OCI-LY3 (cell line): ENCODE measurements around the gene RAF1.

Experiments used
- H2AFZ ChIP-seq: fragments of 200-600, 300-600 bp; shearing (Covaris generic); 2 replicates; pipeline ENCODE4 v1.6.0; 2014; ENCODE audit warnings: antibody characterized with exemption, low read depth, low read length
- H3K27ac ChIP-seq: fragments of 200-600, 300-600 bp; sonication (generic); 2 replicates; pipeline ENCODE4 v1.5.1; 2014; ENCODE audit warnings: mild to moderate bottlenecking, low read length, moderate library complexity, mixed read lengths
- H3K27me3 ChIP-seq: fragments of 200-600, 300-600 bp; sonication (generic); 2 replicates; pipeline ENCODE4 v1.6.1; 2014; ENCODE audit warnings: low read depth, low read length, mixed read lengths
- H3K36me3 ChIP-seq: fragments of 200-600, 300-600 bp; sonication (generic); replicated peaks from 2 replicates; pipeline ENCODE3; 2014; ENCODE audit warnings: low read depth, low read length, mixed read lengths
- H3K4me1 ChIP-seq: fragments of 300-600, 200-600 bp; sonication (generic); 2 replicates; pipeline ENCODE4 v1.6.1; 2014; ENCODE audit warnings: low read length, mixed read lengths
- H3K4me2 ChIP-seq: fragments of 200-600, 300-600 bp; sonication (generic); 2 replicates; pipeline ENCODE4 v1.6.1; 2014; ENCODE audit warnings: low read length, mixed read lengths
- H3K4me3 ChIP-seq: fragments of 300-600, 200-600 bp; sonication (generic); 2 replicates; pipeline ENCODE4 v1.5.1; 2014; ENCODE audit warnings: antibody characterized with exemption, mild to moderate bottlenecking, low read length, moderate library complexity
- H3K79me2 ChIP-seq: fragments of 300-600, 200-600 bp; shearing (Covaris generic); 2 replicates; pipeline ENCODE4 v1.6.1; 2014; ENCODE audit warnings: mild to moderate bottlenecking, low read length, mixed read lengths
- H3K9ac ChIP-seq: fragments of 300-600, 200-600 bp; shearing (Covaris generic); 2 replicates; pipeline ENCODE4 v1.6.0; 2014; ENCODE audit warnings: mild to moderate bottlenecking, low read length, moderate library complexity
- H3K9me3 ChIP-seq: fragments of 200-600, 300-600 bp; shearing (Covaris generic); 2 replicates; pipeline ENCODE4 v1.6.1; 2014; ENCODE audit warnings: low read length, mixed read lengths; ENCODE audit not compliant: insufficient read depth
- H4K20me1 ChIP-seq: fragments of 200-600, 300-600 bp; sonication (generic); 2 replicates; pipeline ENCODE4 v1.6.1; 2016; ENCODE audit warnings: low read length, mixed read lengths; ENCODE audit not compliant: insufficient read depth
- EZH2phosphoT487 ChIP-seq: fragments of 200-600 bp; shearing (Covaris generic); IDR thresholded peaks from 2 replicates; pipeline ENCODE4 v1.6.1; 2018; ENCODE audit warnings: antibody characterized with exemption, mixed run types, low read depth
- TF ChIP-seq, protein P1 (sequence below): fragments of 200-600, 300-600 bp; sonication (generic); IDR thresholded peaks from 2 replicates; pipeline ENCODE4 v1.5.1; 2014; ENCODE audit warnings: antibody characterized with exemption, low read length, low read depth

The RAF1 gene

DNA sequence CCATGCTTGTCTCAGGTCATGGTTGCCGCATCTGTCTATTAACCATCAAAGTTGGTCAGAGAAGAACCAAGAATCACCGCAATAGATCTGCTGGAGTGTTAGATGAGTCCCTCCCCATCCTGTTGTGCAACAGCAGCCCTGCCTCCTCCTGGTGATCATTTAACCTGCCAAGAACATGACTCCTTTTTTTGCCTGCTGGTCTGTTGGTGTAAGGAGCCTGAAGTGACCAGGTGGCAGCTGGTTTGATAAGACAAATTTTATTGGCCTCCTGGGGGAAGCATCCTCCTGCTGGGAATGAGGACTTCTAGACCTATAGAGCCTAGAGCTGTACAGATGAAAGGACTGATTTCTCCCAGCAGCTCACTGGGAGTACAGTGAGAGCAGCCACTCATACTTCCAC, 43.5 kb upstream of the RAF1 start:
- Histone ChIP-seq H3K36me3 (no peaks in the 10 kb centered on the region), H3K4me1 (no peaks in the 10 kb centered on the region), H4K20me1 (no peaks in the 10 kb centered on the region), H3K27me3 (peaks cover 46% of the 10 kb centered on the region), H3K9ac (no peak overlapping the region), H3K4me3 (no peak overlapping the region), H3K27ac (no peak overlapping the region), H3K9me3 (no peaks in the 10 kb centered on the region), H3K79me2 (no peaks in the 10 kb centered on the region), H3K4me2 (no peak overlapping the region), H2AFZ (no peak overlapping the region)
- TF ChIP-seq, protein P1, sequence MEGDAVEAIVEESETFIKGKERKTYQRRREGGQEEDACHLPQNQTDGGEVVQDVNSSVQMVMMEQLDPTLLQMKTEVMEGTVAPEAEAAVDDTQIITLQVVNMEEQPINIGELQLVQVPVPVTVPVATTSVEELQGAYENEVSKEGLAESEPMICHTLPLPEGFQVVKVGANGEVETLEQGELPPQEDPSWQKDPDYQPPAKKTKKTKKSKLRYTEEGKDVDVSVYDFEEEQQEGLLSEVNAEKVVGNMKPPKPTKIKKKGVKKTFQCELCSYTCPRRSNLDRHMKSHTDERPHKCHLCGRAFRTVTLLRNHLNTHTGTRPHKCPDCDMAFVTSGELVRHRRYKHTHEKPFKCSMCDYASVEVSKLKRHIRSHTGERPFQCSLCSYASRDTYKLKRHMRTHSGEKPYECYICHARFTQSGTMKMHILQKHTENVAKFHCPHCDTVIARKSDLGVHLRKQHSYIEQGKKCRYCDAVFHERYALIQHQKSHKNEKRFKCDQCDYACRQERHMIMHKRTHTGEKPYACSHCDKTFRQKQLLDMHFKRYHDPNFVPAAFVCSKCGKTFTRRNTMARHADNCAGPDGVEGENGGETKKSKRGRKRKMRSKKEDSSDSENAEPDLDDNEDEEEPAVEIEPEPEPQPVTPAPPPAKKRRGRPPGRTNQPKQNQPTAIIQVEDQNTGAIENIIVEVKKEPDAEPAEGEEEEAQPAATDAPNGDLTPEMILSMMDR = no peak
- no peak for TF ChIP-seq EZH2phosphoT487

GRCh38 chr3:12706504-12707253, 42.8 kb upstream of the RAF1 start:
- Histone ChIP-seq H3K27me3 (peaks cover 43% of the 10 kb centered on the region), H3K9me3 (no peaks in the 10 kb centered on the region), H4K20me1 (no peaks in the 10 kb centered on the region), H3K27ac (no peak overlapping the region), H3K4me2 (no peak overlapping the region), H3K36me3 (no peaks in the 10 kb centered on the region), H3K4me3 (no peak overlapping the region), H2AFZ (no peak overlapping the region), H3K4me1 (no peaks in the 10 kb centered on the region), H3K9ac (no peak overlapping the region), H3K79me2 (no peaks in the 10 kb centered on the region)
- no peak for TF ChIP-seq EZH2phosphoT487
- TF ChIP-seq, protein P1 = peak; percentile 95

GRCh38 chr3:12705981-12706380, 42.1 kb upstream of the RAF1 start:
- H3K4me1 ChIP-seq = no peaks in the 10 kb centered on the region
- H3K27ac ChIP-seq = no peak overlapping the region
- no peaks in the 10 kb centered on the region for H3K9me3 ChIP-seq
- H3K79me2 ChIP-seq = no peaks in the 10 kb centered on the region
- no peaks in the 10 kb centered on the region for H3K36me3 ChIP-seq
- TF ChIP-seq EZH2phosphoT487 = no peak
- TF ChIP-seq, protein P1 = no peak
- no peak overlapping the region for H2AFZ ChIP-seq
- no peak overlapping the region for H3K4me2 ChIP-seq
- H3K9ac ChIP-seq = no peak overlapping the region
- H3K27me3 ChIP-seq = peaks cover 43% of the 10 kb centered on the region
- no peaks in the 10 kb centered on the region for H4K20me1 ChIP-seq
- no peak overlapping the region for H3K4me3 ChIP-seq

DNA sequence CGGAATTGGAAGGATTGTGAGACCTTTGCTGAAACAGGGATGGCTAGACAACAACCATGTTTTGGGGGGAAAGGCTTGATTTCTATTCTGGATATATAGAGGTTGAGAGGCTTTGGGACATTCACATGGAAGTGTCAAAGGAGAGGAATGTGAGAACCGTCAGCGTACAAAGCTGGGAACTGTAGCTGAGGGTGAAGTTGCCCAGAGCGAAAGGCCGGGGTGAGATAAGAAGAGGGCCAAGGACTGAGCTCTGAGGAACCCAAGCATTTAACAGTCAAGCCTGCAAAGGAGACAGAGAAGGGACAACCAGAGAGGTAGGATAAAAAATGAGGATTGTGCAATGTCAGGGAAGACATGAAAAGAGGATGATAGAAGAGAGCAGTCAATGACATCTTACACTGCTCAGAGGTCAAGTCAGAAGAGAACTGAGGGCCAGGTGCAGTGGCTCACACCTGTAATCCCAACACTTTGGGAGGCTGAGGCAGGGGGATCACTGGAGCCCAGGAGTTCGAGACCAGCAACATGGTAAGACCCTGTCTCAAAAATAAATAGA, 41.5 kb upstream of the RAF1 start:
- no peak overlapping the region for H3K9ac ChIP-seq
- H3K4me3 ChIP-seq = no peak overlapping the region
- H3K27me3 ChIP-seq = peaks cover 40% of the 10 kb centered on the region
- no peak overlapping the region for H3K4me2 ChIP-seq
- H4K20me1 ChIP-seq = no peaks in the 10 kb centered on the region
- H3K27ac ChIP-seq = no peak overlapping the region
- H3K36me3 ChIP-seq = no peaks in the 10 kb centered on the region
- H3K4me1 ChIP-seq = no peaks in the 10 kb centered on the region
- no peaks in the 10 kb centered on the region for H3K9me3 ChIP-seq
- H3K79me2 ChIP-seq = no peaks in the 10 kb centered on the region
- no peak overlapping the region for H2AFZ ChIP-seq
- no peak for TF ChIP-seq EZH2phosphoT487
- TF ChIP-seq, protein P1 = no peak
